T-helper 2 cell treated with Interferon-gamma antibody and Interleukin-4, amounts not matched to agents 5 μg/mL and 100 μg/mL, for 36 hours (primary cell): ENCODE data around the gene FBLN2.

Source experiments
- DNase-seq: peaks from one replicate; pipeline ENCODE4 v3.0.0; 2021; ENCODE audit warnings: low spot score
- H3K27ac Mint-ChIP-seq: one replicate; pipeline ENCODE4 v1.8.0; 2021; ENCODE audit warnings: mild to moderate bottlenecking, mixed read lengths
- H3K27me3 Mint-ChIP-seq: one replicate; pipeline ENCODE4 v1.8.0; 2021; ENCODE audit warnings: low read depth, mixed read lengths
- H3K36me3 Mint-ChIP-seq: one replicate; pipeline ENCODE4 v1.8.0; 2021; ENCODE audit warnings: low read depth, mixed read lengths
- H3K4me1 Mint-ChIP-seq: one replicate; pipeline ENCODE4 v1.8.0; 2021; ENCODE audit warnings: low read depth, mixed read lengths
- H3K4me3 Mint-ChIP-seq: one replicate; pipeline ENCODE4 v1.8.0; 2022; ENCODE audit warnings: mild to moderate bottlenecking, moderate library complexity, mixed read lengths
- H3K9me3 Mint-ChIP-seq: one replicate; pipeline ENCODE4 v1.8.0; 2021; ENCODE audit warnings: mixed read lengths

Gene FBLN2

DNA sequence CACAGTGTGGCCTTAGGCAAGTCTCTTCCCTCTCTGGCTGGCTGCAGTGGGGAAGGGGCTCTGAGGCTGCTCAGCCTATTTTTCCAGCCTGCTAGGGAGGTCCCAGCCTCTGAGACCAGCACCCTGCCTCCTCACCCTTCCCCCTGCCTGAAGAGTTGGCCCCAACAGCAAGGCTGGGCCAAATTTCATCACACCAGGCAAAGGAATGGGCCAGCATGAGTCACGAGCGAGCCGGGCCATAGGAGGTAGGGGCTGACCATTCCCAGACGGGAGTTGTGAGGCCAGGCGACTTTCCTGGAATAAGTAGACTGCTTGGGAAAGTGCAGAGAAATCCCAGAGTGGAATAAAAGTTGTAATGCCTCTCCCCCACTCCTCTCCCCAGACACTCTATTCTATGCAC, 5.7 kb upstream of the FBLN2 start:
- Mint-ChIP-seq H3K27me3 (peaks cover 13% of the 10 kb centered on the region), H3K27ac (no peak overlapping the region), H3K4me1 (peaks cover 17% of the 10 kb centered on the region), H3K9me3 (no peaks in the 10 kb centered on the region), H3K4me3 (no peak overlapping the region), H3K36me3 (no peaks in the 10 kb centered on the region)
- no peak for DNase-seq

DNA sequence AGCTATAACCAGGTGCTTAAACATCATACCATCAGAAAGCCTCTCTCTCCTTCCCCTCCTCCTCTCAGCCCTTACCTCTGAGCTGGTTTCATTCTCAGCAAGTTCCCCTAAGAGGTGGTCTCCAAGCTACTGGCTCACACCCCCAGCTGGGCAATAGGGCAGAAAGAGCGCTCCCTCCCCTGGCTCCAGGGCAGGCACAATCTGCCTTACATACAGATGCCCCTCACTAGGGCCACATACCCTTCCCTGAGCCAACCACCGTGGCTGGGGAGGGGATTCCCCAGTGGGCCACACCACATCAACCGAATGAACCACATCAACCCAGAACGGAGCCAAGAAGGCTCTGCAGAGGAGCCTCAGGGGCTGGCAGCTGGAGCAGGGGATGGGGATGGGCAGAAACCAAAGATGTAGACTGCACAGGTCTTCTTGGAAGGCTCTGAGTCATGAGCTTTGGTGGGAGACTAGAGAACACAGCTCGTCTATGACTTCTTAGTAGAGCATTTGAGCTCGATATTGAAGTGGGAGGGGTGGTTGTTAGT, 4.6 kb upstream of the FBLN2 start:
- H3K27ac Mint-ChIP-seq: no peak overlapping the region
- peaks cover 17% of the 10 kb centered on the region for H3K4me1 Mint-ChIP-seq
- H3K36me3 Mint-ChIP-seq: no peaks in the 10 kb centered on the region
- H3K4me3 Mint-ChIP-seq: peak overlapping the region; percentile 10
- H3K27me3 Mint-ChIP-seq: peaks cover 17% of the 10 kb centered on the region
- peak; percentile 41 for DNase-seq
- H3K9me3 Mint-ChIP-seq: no peaks in the 10 kb centered on the region

DNA sequence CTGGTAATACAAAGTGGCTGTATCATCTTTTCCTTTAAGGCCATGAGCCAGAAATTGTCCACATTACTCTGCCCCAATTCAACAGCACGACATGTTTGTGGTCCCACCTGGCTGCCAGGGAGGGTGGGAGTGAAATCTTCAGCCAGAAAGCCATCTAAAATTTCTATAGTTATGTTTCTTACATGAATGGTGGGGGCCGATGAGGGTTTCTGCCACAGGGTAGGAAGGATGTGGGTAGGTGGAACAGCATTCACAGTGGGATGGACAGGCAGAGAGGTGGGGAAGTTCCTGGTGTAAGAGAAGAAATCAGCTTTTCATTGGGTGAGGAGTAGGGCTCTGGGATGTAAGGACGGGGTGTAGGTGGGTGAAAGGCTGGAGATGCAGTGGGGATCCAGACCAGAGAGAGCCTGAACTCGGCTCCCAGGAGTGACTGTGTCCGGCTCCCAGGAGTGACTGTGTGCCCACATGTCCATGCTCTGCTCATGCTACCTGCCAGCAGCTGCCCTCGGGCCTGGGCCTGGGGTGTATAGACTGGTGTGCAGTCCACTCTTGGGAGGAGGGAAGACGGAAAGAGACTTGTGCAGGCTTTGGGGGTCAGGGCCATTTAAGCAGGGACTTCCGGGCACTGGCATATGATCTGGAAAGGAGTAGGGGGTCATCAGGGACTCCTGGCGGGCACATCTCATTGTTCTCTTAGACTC, 3.8 kb upstream of the FBLN2 start:
- peak overlapping the region; percentile 10 for H3K4me3 Mint-ChIP-seq
- H3K27ac Mint-ChIP-seq: no peak overlapping the region
- no peak for DNase-seq
- H3K4me1 Mint-ChIP-seq: peaks cover 19% of the 10 kb centered on the region
- H3K9me3 Mint-ChIP-seq: no peaks in the 10 kb centered on the region
- no peaks in the 10 kb centered on the region for H3K36me3 Mint-ChIP-seq
- H3K27me3 Mint-ChIP-seq: peaks cover 22% of the 10 kb centered on the region

DNA sequence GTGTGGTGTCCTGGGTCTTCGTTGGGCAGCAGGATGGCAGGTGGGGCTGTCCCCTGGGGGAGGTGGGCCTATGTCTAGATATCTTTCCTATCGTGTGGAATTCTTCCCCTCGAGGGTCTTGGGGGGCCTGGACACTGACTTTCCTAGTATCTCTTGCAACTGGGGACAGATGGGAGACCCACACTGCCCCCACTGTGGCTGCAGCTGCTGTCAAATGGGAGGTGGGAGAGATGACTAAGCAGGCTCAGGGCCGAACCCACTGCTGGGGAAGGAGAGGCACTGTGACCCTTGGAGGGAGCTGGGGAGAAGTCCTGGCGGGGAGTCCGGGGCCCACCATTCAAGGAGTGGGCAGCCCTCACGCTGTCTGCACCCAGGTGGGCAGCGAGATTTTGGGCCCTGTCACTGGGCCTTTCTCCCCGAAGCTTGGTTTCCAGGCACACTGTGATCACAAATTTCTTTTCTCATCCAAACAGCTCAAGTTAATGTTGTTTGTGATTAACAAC, 2.9 kb upstream of the FBLN2 start:
- no peaks in the 10 kb centered on the region for H3K9me3 Mint-ChIP-seq
- no peak overlapping the region for H3K27ac Mint-ChIP-seq
- peaks cover 19% of the 10 kb centered on the region for H3K4me1 Mint-ChIP-seq
- H3K27me3 Mint-ChIP-seq: peaks cover 29% of the 10 kb centered on the region
- no peaks in the 10 kb centered on the region for H3K36me3 Mint-ChIP-seq
- no peak for DNase-seq
- no peak overlapping the region for H3K4me3 Mint-ChIP-seq

DNA sequence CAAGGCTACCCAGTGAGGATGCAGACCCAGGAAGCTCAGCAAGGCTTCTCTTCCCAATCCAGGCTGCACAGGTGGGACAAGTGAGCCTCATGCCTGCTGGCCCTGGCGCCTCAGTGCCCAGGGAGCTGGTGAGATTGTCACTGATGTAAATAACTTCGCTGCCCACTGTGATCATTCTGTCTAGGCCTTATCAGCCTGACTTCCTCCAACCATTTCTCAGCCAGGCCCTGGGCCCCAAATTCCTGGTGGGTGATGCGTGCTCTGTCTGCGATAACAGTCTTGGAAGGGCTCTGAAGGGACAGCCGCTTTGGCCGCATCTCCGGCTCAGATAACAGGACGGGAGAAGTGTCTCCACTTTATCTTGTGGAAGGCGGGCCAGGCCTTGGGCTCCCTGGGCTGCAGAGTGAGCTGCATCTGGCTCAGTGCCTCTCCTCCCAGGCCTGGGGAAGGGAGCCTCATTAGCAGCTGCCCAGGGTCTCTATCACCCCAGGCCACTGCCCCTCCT, 2.2 kb upstream of the FBLN2 start:
- Mint-ChIP-seq H3K4me1 (peaks cover 19% of the 10 kb centered on the region), H3K27me3 (peaks cover 29% of the 10 kb centered on the region), H3K36me3 (no peaks in the 10 kb centered on the region), H3K27ac (no peak overlapping the region), H3K4me3 (no peak overlapping the region), H3K9me3 (no peaks in the 10 kb centered on the region)
- no peak for DNase-seq

DNA sequence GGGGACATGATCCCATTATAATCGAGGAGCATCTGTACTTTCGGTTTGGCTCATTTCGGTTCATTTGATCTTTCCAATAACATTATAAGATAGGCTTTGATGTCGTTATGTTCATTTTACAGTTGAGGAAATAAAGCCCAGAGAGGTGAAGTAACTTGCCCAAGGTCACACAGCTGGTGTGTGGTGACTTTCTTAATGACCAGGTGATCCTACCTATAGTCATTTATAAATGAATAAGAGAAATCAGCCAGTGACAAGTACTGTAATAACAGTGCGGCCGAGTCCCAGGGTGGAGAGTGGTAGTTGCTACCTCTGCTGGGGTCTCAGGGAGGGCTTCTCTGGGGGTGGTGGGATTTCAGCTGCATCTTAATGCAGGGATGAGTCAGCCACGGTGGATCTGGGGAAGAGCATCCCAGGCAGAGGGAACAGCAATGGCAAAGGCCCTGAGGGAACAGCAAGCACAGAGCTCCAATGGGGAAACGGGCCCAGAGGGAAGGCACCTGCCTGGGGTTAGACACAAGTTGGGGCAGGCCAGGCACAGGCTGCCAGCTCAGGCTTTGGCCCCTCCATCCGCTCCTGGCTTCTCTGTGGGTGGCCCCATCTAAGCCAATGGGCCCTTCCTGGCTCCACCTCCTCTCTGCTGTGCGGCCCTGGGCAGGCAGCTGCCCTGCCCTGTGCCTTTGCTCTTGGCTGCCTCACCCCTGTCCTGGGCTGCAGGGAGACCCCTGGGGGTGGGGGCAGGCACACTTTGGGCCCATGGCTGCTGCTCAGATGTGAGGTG, 1.1 kb upstream of the FBLN2 start:
- peaks cover 19% of the 10 kb centered on the region for H3K4me1 Mint-ChIP-seq
- DNase-seq: no peak
- H3K27ac Mint-ChIP-seq: no peak overlapping the region
- H3K36me3 Mint-ChIP-seq: no peaks in the 10 kb centered on the region
- peaks cover 33% of the 10 kb centered on the region for H3K27me3 Mint-ChIP-seq
- peak overlapping the region; percentile 16 for H3K4me3 Mint-ChIP-seq
- no peaks in the 10 kb centered on the region for H3K9me3 Mint-ChIP-seq

DNA sequence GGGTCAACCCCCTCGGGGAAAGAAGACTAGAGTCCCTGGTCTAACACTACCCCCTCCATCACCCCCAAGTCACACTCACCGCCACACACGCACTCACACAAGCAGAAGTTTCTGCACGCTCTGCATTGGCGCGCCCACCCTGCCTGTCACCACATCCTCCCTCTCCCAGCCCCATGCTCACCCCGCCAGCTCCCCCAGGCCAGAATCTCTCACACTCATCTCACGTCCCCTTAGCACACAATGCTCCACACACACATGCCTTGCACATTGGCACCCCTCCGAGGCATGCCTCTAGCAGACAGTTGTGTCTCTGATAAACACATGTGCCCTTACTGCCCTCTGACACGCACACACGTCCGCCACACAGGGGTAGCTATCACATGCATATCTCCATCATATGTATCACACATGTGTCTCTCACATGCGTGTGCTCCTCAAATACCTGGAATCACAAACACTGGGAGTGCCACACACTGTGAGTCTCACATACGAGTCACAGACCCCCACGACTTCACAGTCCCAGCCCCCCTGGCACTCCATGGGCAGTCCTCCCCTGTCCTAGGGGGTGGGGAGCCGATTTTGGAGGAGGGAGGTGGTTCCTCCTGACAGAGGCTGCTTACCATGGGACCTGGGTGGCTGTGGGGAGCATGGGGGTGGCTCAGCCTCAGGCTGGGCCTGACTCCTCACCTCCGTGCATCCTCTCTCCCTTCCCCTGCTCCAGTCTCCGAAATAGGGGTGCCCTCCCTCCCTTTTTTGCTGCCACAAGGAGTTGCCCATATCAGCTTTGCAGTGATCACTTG, 898 bp downstream of the FBLN2 start:
- Mint-ChIP-seq H3K27ac (no peak overlapping the region), H3K27me3 (peaks cover 33% of the 10 kb centered on the region), H3K36me3 (no peaks in the 10 kb centered on the region), H3K4me3 (peak overlapping the region; percentile 53), H3K4me1 (peaks cover 9% of the 10 kb centered on the region), H3K9me3 (no peaks in the 10 kb centered on the region)
- DNase-seq: no peak

DNA sequence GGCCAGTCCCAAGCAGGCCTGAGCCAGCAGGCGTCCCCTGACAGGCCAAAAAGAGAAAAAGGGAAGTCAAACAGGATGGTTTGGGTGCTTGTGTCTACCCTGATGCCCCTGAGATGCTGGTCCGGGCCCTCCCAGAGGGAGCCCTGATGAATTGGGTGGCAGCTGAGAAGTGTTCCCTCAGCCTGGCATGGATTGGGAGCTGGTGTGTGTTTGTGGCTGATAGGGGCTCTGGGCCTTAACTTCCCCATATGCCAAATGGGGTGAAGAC, 1.4 kb downstream of the FBLN2 start:
- H3K36me3 Mint-ChIP-seq: no peaks in the 10 kb centered on the region
- H3K27me3 Mint-ChIP-seq: peaks cover 33% of the 10 kb centered on the region
- no peak for DNase-seq
- peaks cover 3% of the 10 kb centered on the region for H3K4me1 Mint-ChIP-seq
- H3K9me3 Mint-ChIP-seq: no peaks in the 10 kb centered on the region
- H3K27ac Mint-ChIP-seq: no peak overlapping the region
- no peak overlapping the region for H3K4me3 Mint-ChIP-seq

DNA sequence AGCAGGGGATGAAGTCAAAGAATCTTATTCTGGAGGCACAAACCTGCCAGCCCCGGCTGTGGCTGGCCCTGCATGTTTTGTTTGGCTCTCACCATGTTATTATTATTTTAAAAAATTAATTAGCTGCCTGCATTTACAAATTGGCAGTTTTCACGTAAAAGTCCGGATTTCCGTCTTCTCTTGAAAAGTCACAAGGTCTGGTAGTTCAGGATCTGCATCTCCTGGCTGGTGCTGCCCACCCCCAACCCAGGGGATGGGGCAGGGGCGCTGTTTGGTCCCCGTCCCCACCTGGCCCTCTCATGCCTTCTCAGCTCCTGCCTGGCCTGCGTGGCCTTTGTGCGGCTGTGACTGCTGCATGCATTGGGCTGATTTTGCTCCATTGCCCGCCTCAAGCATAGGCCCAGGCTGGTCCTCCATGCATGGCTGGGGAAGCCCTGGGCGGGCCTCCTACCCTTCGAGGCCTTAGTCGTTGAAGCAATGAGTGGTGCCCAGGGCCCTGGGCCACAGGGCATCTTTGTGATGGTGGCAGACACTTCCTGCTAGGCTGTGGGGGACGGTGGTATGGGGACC, 2.0 kb downstream of the FBLN2 start:
- DNase-seq: no peak
- Mint-ChIP-seq H3K27ac (no peak overlapping the region), H3K9me3 (no peaks in the 10 kb centered on the region), H3K4me1 (peaks cover 2% of the 10 kb centered on the region), H3K36me3 (no peaks in the 10 kb centered on the region), H3K27me3 (peaks cover 33% of the 10 kb centered on the region), H3K4me3 (no peak overlapping the region)

DNA sequence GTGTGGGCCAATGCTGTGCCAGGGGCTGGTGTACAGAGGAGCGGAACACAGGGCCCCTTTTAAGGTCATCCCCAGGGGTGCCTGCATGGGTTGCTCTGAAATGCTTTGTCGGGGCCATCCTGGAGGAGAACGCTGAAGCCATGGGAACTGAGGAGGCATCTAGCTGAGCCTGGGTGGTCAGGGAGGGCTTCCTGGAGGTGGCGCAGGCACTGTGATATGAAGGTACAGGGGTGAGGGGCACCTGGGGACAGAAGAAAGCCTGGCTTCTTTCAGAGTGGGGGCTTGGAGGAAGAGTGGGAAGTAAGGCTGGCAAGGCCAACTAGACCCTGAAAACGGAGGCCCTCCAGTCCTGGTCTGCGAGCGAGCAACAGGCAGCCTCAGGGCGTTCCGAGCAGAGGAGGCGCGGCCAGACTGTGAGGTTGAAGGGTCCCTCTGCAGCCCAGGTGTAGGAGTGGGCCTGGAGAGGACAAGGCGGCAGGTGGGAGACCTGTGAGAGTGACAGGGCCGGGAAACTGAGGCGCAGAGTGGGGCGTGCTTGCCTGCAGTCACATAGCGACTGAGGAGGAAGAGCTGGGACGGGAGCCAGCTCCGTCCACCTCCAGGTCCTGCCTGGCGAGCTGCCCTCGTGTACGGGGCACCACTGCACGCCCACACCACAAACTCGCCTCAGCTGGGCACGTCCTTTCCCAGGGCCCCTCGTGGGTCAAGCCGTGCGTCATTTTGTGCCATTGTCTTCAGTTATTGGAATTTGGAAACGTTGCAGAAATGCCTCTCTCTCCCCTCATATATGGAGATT, 4.1 kb downstream of the FBLN2 start:
- Mint-ChIP-seq H3K27me3 (peaks cover 22% of the 10 kb centered on the region), H3K9me3 (no peaks in the 10 kb centered on the region), H3K4me3 (no peak overlapping the region), H3K27ac (no peak overlapping the region), H3K4me1 (peaks cover 2% of the 10 kb centered on the region), H3K36me3 (no peaks in the 10 kb centered on the region)
- no peak for DNase-seq

DNA sequence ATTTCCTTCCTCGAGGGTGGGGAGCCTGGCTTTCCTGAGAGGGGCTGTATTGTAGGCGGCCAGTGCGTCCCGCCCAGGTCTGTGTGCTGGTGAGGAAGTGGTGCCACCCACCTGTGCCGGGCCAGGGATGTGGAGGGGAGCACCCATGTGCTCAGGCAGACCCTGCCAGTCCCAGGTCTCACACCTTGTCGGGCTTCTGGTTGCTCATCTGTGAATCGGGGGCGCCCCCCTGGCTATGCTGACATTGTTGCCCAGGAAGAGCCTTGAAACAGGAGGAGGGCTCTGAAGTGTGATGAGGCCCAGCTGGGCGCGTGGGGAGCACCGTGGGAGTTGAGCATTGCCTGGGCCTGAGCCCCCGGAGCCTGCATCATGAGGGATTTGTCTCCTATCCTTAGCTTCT, 4.8 kb downstream of the FBLN2 start:
- no peak for DNase-seq
- H3K36me3 Mint-ChIP-seq: no peaks in the 10 kb centered on the region
- H3K27me3 Mint-ChIP-seq: peaks cover 16% of the 10 kb centered on the region
- H3K4me1 Mint-ChIP-seq: peaks cover 2% of the 10 kb centered on the region
- H3K9me3 Mint-ChIP-seq: no peaks in the 10 kb centered on the region
- no peak overlapping the region for H3K4me3 Mint-ChIP-seq
- no peak overlapping the region for H3K27ac Mint-ChIP-seq

DNA sequence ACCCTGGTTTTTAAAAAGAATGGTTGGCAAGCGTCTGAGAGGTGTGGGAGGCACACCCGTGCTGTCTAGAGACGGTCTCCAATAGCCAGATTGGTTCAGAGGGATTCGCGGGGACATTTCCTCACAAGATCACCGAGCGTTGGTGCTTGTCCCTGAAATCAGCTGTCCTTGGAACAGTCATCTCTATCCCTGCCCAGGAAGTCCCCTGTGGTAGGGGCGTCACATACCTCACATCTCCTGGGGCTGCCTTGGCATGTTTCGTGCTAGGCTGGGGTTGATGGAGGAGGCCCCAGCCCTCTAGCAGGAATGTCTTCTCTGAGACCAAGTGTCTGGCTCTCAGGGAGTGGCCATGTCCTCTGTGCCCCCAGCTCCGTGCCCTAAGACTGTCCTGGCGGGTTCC, 6.8 kb downstream of the FBLN2 start:
- no peak for DNase-seq
- Mint-ChIP-seq H3K27me3 (peaks cover 18% of the 10 kb centered on the region), H3K27ac (no peak overlapping the region), H3K4me1 (no peaks in the 10 kb centered on the region), H3K9me3 (no peaks in the 10 kb centered on the region), H3K36me3 (no peaks in the 10 kb centered on the region), H3K4me3 (no peak overlapping the region)

DNA sequence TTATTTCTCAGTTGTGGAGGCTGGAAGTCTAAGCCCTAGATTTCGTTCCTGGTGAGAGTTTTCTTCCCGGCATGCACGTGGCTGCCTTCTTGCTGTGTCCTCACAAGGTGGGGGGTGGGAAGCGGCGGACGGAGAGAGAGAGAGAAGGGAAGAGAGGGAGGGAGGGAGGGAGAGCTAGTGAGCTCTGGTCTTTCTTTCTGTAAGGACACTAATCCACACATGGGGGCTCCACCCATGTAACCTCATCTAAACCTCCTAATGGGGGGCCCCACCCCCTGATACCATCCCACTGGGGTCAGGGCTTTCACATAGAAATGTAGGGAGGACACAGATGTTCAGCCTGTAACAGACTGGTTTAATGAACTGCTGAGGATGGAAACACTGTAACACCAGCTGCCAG, 7.3 kb downstream of the FBLN2 start:
- no peaks in the 10 kb centered on the region for H3K36me3 Mint-ChIP-seq
- H3K27ac Mint-ChIP-seq: no peak overlapping the region
- no peaks in the 10 kb centered on the region for H3K9me3 Mint-ChIP-seq
- DNase-seq: no peak
- no peak overlapping the region for H3K4me3 Mint-ChIP-seq
- peaks cover 17% of the 10 kb centered on the region for H3K27me3 Mint-ChIP-seq
- no peaks in the 10 kb centered on the region for H3K4me1 Mint-ChIP-seq
